KMS-11 (cell line): Measurements from ENCODE around the gene LRRIQ3.
"Not testable (repeated sequence)": the region's sequence is repeated elsewhere in the genome, so short reads cannot be mapped to it uniquely, and the experiment has no call there.

Experiments
- H2AFZ ChIP-seq: fragments of 200-600 bp; sonication (generic); 2 replicates; pipeline ENCODE4 v1.6.1; 2016; ENCODE audit warnings: antibody characterized with exemption, mixed run types, low read depth
- H3K27ac ChIP-seq: fragments of 200-600 bp; sonication (generic); 2 replicates; pipeline ENCODE4 v1.6.1; 2016; ENCODE audit warnings: mild to moderate bottlenecking, mixed run types
- H3K27me3 ChIP-seq: fragments of 200-600 bp; sonication (generic); 2 replicates; pipeline ENCODE4 v1.6.1; 2017; ENCODE audit warnings: mild to moderate bottlenecking, low read depth, mixed run types, moderate library complexity; ENCODE audit not compliant: insufficient read depth
- H3K36me3 ChIP-seq: fragments of 200-600 bp; sonication (generic); 2 replicates; pipeline ENCODE4 v1.6.1; 2017; ENCODE audit warnings: mild to moderate bottlenecking, mixed run types; ENCODE audit not compliant: insufficient read depth
- H3K4me1 ChIP-seq: fragments of 200-600 bp; sonication (generic); 2 replicates; pipeline ENCODE4 v1.6.1; 2016; ENCODE audit warnings: mild to moderate bottlenecking, low read depth, mixed run types; ENCODE audit not compliant: poor library complexity, severe bottlenecking
- H3K4me2 ChIP-seq: fragments of 200-600 bp; sonication (generic); 2 replicates; pipeline ENCODE4 v1.7.0; 2016; ENCODE audit warnings: mild to moderate bottlenecking, mixed run types
- H3K4me3 ChIP-seq: fragments of 200-600 bp; sonication (generic); IDR thresholded peaks from 2 replicates; pipeline ENCODE4 v1.6.1; 2017; ENCODE audit warnings: low read depth, low read length, mixed read lengths; ENCODE audit not compliant: insufficient read depth
- H3K79me2 ChIP-seq: fragments of 200-600 bp; sonication (generic); 2 replicates; pipeline ENCODE4 v1.6.1; 2016; ENCODE audit warnings: low read depth, mixed run types; ENCODE audit not compliant: insufficient read depth
- H3K9ac ChIP-seq: fragments of 200-600 bp; sonication (generic); 2 replicates; pipeline ENCODE4 v1.6.1; 2016; ENCODE audit warnings: mild to moderate bottlenecking, mixed run types
- H4K20me1 ChIP-seq: fragments of 200-600 bp; sonication (generic); 2 replicates; pipeline ENCODE4 v1.6.1; 2016; ENCODE audit warnings: mild to moderate bottlenecking, mixed run types; ENCODE audit not compliant: insufficient read depth
- TF ChIP-seq, protein P1 (sequence below): fragments of 200-600 bp; sonication (generic); conservative IDR thresholded peaks from 2 replicates; pipeline ENCODE4 v1.6.1; 2017; ENCODE audit warnings: low read depth, mild to moderate bottlenecking, antibody characterized with exemption, low read length, moderate library complexity, mixed read lengths

Gene LRRIQ3

GRCh38 chr1:74162333-74162732, 35.6 kb downstream of the LRRIQ3 start:
- Histone ChIP-seq H3K27me3 (no peaks in the 10 kb centered on the region), H2AFZ (no peak overlapping the region), H4K20me1 (no peaks in the 10 kb centered on the region), H3K4me2 (no peak overlapping the region), H3K9ac (no peak overlapping the region), H3K27ac (no peak overlapping the region), H3K4me3 (no peak overlapping the region), H3K4me1 (no peaks in the 10 kb centered on the region), H3K79me2 (no peaks in the 10 kb centered on the region), H3K36me3 (no peaks in the 10 kb centered on the region)
- TF ChIP-seq, protein P1, sequence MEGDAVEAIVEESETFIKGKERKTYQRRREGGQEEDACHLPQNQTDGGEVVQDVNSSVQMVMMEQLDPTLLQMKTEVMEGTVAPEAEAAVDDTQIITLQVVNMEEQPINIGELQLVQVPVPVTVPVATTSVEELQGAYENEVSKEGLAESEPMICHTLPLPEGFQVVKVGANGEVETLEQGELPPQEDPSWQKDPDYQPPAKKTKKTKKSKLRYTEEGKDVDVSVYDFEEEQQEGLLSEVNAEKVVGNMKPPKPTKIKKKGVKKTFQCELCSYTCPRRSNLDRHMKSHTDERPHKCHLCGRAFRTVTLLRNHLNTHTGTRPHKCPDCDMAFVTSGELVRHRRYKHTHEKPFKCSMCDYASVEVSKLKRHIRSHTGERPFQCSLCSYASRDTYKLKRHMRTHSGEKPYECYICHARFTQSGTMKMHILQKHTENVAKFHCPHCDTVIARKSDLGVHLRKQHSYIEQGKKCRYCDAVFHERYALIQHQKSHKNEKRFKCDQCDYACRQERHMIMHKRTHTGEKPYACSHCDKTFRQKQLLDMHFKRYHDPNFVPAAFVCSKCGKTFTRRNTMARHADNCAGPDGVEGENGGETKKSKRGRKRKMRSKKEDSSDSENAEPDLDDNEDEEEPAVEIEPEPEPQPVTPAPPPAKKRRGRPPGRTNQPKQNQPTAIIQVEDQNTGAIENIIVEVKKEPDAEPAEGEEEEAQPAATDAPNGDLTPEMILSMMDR, result no peak

DNA sequence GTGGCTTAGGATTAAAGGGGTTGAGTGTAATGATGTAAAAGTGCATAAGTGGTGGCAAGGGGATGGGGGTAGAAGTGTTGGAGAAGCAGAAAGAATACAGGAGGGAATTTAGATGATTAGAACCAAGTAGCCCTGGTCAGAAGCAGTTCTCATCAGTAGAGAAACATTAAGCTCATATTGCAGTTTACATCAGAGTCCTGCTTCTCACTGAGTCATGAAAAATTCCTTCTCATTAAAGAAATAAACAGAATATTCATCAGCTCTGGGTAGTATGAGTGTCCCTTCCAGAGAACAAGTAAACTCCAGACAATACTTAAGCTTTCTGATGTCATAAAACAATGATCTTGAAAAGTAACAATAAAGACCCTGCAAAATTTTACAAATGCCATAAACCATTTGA, 36.5 kb downstream of the LRRIQ3 start:
- Histone ChIP-seq H3K36me3 (no peaks in the 10 kb centered on the region), H3K4me3 (no peak overlapping the region), H3K4me1 (no peaks in the 10 kb centered on the region), H4K20me1 (no peaks in the 10 kb centered on the region), H2AFZ (no peak overlapping the region), H3K27me3 (no peaks in the 10 kb centered on the region), H3K79me2 (no peaks in the 10 kb centered on the region), H3K9ac (no peak overlapping the region), H3K27ac (no peak overlapping the region), H3K4me2 (no peak overlapping the region)
- TF ChIP-seq, protein P1, result no peak

DNA sequence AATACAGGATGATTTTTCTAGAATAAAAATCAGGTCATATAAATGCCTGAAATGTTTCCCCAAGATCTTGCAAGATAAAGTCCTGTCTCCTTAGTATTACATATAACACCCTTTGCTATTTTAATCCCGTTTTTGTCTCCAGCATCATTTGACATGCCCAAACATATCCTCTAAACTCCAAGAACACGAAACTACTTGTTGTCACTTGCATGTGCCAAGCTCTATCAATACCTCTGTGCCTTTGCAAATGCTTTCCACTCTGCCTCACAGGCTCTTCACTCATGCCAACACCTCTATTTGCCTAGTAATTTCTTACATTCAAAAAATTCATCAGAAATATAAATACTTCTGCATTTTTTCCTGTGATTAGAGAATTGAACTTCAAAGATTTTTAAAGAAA, 37.9 kb downstream of the LRRIQ3 start:
- no peaks in the 10 kb centered on the region for H3K4me1 ChIP-seq
- TF ChIP-seq, protein P1, result no peak
- H2AFZ ChIP-seq, result no peak overlapping the region
- no peak overlapping the region for H3K4me2 ChIP-seq
- no peaks in the 10 kb centered on the region for H3K27me3 ChIP-seq
- no peaks in the 10 kb centered on the region for H4K20me1 ChIP-seq
- H3K79me2 ChIP-seq, result no peaks in the 10 kb centered on the region
- H3K27ac ChIP-seq, result no peak overlapping the region
- H3K9ac ChIP-seq, result no peak overlapping the region
- no peak overlapping the region for H3K4me3 ChIP-seq
- H3K36me3 ChIP-seq, result no peaks in the 10 kb centered on the region

DNA sequence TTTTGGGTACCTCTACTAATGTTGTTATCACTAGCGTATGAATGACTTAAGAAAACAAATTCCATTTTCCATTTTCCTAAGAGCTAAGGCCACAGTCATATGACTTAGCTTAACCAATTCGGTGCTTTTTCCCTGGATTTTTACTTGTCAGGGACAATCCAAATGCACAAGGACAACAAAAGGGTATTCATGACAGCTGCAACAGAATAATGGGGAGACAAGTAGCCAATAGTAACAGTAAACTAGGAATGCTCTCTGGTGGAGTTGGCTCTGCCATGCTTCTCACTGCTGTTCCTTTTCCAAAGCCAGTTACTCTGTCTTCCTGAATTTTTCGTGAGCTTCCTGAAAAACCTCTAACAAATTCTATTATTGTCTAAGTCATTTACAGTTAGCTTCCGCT, 52.9 kb downstream of the LRRIQ3 start:
- H3K9ac ChIP-seq, result no peak overlapping the region
- no peaks in the 10 kb centered on the region for H3K36me3 ChIP-seq
- no peaks in the 10 kb centered on the region for H3K4me1 ChIP-seq
- no peaks in the 10 kb centered on the region for H3K27me3 ChIP-seq
- H3K4me2 ChIP-seq, result no peak overlapping the region
- no peak overlapping the region for H3K4me3 ChIP-seq
- no peak overlapping the region for H3K27ac ChIP-seq
- TF ChIP-seq, protein P1, result no peak
- no peaks in the 10 kb centered on the region for H3K79me2 ChIP-seq
- H2AFZ ChIP-seq, result no peak overlapping the region
- H4K20me1 ChIP-seq, result no peaks in the 10 kb centered on the region

- not testable (repeated sequence) for H3K27ac ChIP-seq, H4K20me1 ChIP-seq, H2AFZ ChIP-seq, H3K4me1 ChIP-seq, H3K4me3 ChIP-seq, H3K79me2 ChIP-seq, H3K4me2 ChIP-seq, H3K9ac ChIP-seq, H3K27me3 ChIP-seq, H3K36me3 ChIP-seq
These were observed 80.6 kb downstream of the LRRIQ3 start for GRCh38 chr1:74117370-74117769.
